OCI-LY1 (cell line): Measurements from ENCODE around the gene ITGA7.

ENCODE experiments used
- EZH2 ChIP-seq: fragments of 200-600 bp; sonication (generic), shearing (Covaris generic); IDR thresholded peaks from 2 replicates; pipeline ENCODE4 v1.8.0; 2017; ENCODE audit warnings: borderline replicate concordance, mixed run types, mild to moderate bottlenecking, antibody characterized with exemption, low read length, moderate library complexity, mixed read lengths
- TF ChIP-seq, protein P1 (sequence below): fragments of 200-600 bp; sonication (generic), shearing (Covaris generic); IDR thresholded peaks from 2 replicates; pipeline ENCODE4 v1.5.1; 2017; ENCODE audit warnings: mild to moderate bottlenecking, antibody characterized with exemption, low read length, moderate library complexity, mixed read lengths

DNA sequence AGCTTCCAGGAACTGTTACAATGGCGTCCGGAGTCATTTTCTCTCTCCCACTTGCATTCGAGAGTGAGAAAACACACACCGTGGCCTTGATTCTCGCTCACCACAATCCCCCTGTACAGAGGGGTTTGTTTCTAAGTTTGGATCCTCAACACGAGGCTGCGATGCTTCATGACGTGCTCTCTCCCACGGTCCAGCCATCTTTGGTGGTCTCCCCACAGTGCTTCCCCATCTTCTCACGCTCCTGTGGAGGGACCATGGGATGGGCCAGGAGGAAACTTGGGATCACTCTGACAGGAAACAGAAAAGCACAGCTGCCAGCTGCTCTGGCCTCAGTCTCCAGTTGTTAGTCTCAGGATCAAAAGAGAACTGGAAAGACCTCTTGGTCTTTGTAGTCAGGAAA is 42.9 kb downstream of the ITGA7 start:
- TF ChIP-seq, protein P1, sequence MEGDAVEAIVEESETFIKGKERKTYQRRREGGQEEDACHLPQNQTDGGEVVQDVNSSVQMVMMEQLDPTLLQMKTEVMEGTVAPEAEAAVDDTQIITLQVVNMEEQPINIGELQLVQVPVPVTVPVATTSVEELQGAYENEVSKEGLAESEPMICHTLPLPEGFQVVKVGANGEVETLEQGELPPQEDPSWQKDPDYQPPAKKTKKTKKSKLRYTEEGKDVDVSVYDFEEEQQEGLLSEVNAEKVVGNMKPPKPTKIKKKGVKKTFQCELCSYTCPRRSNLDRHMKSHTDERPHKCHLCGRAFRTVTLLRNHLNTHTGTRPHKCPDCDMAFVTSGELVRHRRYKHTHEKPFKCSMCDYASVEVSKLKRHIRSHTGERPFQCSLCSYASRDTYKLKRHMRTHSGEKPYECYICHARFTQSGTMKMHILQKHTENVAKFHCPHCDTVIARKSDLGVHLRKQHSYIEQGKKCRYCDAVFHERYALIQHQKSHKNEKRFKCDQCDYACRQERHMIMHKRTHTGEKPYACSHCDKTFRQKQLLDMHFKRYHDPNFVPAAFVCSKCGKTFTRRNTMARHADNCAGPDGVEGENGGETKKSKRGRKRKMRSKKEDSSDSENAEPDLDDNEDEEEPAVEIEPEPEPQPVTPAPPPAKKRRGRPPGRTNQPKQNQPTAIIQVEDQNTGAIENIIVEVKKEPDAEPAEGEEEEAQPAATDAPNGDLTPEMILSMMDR, result no peak
- no peak for TF ChIP-seq EZH2
